ENCODE results near the gene HYOU1.

- TF ChIP-seq TAF1 (IDR thresholded peaks at IDR 0.05; ENCODE audit: borderline replicate concordance, insufficient read depth, low read length), result peak; percentile 100
- peak; percentile 52 to 78; a peak in 3 of 4 replicates for TF ChIP-seq REST (IDR thresholded peaks at IDR 0.05; ENCODE audit: insufficient read depth in 1 of 2, low read depth in 2 of 2, low read length in 2 of 2)
- TF ChIP-seq POLR2AphosphoS5 (IDR thresholded peaks at IDR 0.05; ENCODE audit: low read depth, low read length), result peak; percentile 100
Measured at GRCh38 chr11:119095066-119095880, 38.3 kb upstream of the HYOU1 start.

Data from PFSK-1 (cell line).